Fibroblast of skin of right quadriceps (primary cell): Measurements from ENCODE around the gene FRMD4B.

Source experiments
- DNase-seq: peaks from one replicate; pipeline ENCODE4 v3.0.0-alpha.2; 2013

FRMD4B gene

GRCh38 chr3:69321301-69322157 lies 64.4 kb downstream of the FRMD4B start:
- DNase-seq = no peak

GRCh38 chr3:69320871-69321271 lies 65.0 kb downstream of the FRMD4B start:
- no peak for DNase-seq

- no peak for DNase-seq
These were observed 66.2 kb downstream of the FRMD4B start for GRCh38 chr3:69319652-69320051.

GRCh38 chr3:69318410-69318809 lies 67.5 kb downstream of the FRMD4B start:
- DNase-seq = no peak

- DNase-seq = no peak
These were observed 72.6 kb downstream of the FRMD4B start for GRCh38 chr3:69313251-69313650.

DNA sequence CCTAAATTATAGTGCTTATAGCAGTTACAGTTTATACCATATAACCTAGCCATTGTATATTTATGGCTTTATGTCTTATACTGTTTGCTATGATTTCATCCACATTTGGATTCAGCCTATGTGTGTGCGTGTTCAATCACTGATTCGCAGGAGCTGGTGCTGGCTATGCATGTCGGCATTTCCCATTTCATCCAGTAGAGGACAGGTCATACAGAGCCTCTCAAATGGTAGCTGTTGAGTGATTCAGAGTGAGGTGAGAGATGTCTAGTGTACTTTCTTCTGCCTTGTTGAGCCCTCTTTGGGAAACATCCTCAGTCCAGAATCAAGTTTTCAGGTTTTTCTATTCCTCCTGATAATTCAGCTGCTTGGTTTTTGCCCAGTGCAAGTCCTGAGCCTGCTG lies 76.1 kb downstream of the FRMD4B start:
- DNase-seq = peak; percentile 52

- DNase-seq = peak; percentile 79
These were observed 79.4 kb downstream of the FRMD4B start for GRCh38 chr3:69306239-69307185.

DNA sequence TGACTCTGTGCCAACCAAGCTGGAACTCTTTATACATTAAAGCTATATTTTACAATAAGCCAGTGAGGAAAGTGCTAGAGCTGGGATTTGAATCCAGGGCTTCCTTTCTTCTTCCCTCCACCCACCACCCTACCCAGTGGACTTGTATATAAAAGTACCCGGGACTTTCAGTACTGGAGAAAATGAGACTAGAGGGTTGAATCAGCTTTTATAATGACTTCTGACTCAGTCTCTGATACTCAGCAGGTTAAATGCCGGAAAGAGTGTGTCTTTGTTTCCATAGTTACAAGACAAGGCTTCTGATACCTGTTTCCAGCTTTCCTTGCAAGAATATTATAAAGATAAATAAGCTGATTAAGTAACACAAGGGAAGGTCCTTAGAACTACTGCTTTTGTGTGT lies 80.9 kb downstream of the FRMD4B start:
- DNase-seq = no peak

GRCh38 chr3:69304396-69304795 lies 81.5 kb downstream of the FRMD4B start:
- DNase-seq = no peak

DNA sequence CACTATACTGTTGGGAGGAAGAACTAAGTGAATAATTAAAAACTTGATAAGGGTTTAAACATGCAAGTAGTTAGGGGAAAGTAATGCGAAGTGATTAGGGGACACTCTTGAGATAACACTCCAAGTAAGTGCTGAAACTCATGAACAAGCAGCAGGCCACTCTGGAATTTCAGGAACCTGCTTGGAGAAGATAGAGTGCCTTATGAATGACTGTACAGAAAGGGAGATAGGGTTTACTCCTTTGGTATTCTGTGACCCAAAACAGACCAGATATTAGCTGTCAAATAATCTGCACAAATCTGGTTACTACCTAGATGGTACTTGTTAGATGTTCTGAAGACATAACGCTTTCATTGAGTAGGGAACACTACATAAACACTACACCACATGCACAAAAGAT lies 85.6 kb downstream of the FRMD4B start:
- DNase-seq = no peak

DNA sequence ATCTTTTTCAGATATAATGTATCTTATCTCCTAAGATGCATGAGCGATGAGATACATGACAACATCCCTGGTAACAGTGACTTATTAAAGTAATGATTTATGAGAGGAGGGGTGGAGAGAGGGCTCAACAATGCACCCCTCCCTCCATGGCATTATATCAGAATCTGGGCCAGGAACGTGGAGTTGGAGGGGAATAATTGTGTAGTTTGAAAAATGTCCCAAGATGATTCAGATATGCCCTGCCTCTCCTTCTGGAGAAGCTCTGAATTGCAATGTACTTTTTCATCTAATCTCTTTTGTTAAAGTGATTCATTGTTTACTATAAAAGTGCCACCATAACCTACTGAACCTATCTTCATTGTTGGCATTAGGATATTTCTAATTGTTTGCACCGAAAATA lies 86.5 kb downstream of the FRMD4B start:
- no peak for DNase-seq

GRCh38 chr3:69297501-69297900 lies 88.4 kb downstream of the FRMD4B start:
- DNase-seq = no peak

DNA sequence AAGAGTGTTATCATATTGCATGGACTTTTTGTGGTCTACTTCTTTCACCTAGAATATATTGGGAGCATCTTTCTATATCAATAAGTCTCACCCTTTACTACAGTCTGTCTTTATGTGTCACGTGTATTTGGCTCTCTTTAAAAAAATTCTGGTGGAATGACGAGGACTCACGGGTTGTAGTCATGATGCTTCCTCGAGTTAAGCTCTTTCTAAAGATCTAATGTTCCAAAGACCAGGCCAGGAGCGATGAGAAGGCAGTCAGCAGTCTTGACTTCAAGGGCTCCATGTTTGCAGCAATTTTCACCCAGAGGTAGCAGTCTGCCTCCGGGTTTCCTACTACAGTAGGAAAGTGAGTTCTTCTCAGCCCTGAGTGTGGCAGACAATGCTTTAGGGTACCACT lies 88.9 kb downstream of the FRMD4B start:
- DNase-seq = no peak

GRCh38 chr3:69294014-69294766 lies 91.7 kb downstream of the FRMD4B start:
- DNase-seq = peak; percentile 75

GRCh38 chr3:69292959-69293574 lies 92.8 kb downstream of the FRMD4B start:
- no peak for DNase-seq

GRCh38 chr3:69292185-69292584 lies 93.7 kb downstream of the FRMD4B start:
- no peak for DNase-seq

GRCh38 chr3:69290430-69290829 lies 95.5 kb downstream of the FRMD4B start:
- no peak for DNase-seq

- DNase-seq = no peak
These were observed 95.9 kb downstream of the FRMD4B start for GRCh38 chr3:69290006-69290405.

DNA sequence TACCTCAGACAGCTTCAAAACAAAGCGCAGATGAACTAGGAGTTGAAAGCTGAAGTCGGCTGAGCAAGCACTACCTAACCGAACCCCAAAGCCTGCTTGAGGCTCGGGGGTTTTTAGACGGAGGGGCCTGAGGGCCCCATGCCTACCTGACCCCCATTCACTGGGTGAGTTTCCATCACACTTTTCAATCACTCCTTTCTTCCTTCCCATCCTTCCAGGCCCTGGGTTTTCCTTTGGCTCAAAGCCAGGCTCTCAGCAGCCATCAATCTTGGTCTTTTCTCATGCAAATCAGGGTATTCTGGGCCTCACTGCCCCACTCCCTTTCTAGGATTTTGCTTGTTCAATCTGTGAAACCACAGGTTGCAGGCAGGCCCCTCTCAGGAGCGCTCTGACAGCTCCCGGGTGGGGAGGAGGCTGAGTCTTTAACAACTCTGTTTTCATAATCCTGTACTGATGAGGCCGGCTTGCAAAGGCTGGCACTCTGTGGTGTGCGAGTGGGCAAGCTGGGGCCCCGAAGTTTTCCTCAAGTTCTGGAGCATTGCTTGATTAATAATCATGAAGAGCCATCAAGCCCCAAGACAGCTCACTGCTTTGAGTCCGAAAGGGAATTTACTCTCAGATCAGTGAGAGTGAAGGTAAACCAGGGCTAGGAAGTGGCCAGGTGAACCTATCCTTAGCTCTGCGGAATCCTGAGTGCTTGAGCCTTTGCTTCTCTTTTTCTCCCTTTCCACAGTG lies 97.6 kb downstream of the FRMD4B start:
- no peak for DNase-seq

GRCh38 chr3:69283913-69284611 lies 101.8 kb downstream of the FRMD4B start:
- DNase-seq = no peak

GRCh38 chr3:69283496-69283895 lies 102.4 kb downstream of the FRMD4B start:
- DNase-seq = no peak
